Stimulated activated effector memory CD8-positive, alpha-beta T cell treated with anti-CD3 and anti-CD28 coated beads, Interleukin-12 subunit alpha, Interleukin-12 subunit beta, amount 100 ng/mL, for 72 hours (primary cell): ENCODE results near the gene SLC35F1.
A peak's percentile ranks its signal among the peaks of the same experiment; 100 is the strongest.

ENCODE experiments used
- ATAC-seq: fragments of 150-1000 bp; cut with Tn5 transposase; 2 replicates; pipeline ENCODE4 v1.10.0; 2021
- DNase-seq, 2 donors: peaks; one replicate each; pipeline ENCODE4 v3.0.0; 2021 to 2022; ENCODE audit warnings: low spot score in 2 of 2
- H3K27ac Mint-ChIP-seq: one replicate; pipeline ENCODE4 v1.8.0; 2022; ENCODE audit warnings: mild to moderate bottlenecking, mixed read lengths
- H3K36me3 Mint-ChIP-seq: one replicate; pipeline ENCODE4 v1.8.0; 2022; ENCODE audit warnings: mild to moderate bottlenecking, mixed read lengths
- H3K4me1 Mint-ChIP-seq: one replicate; pipeline ENCODE4 v1.8.0; 2022; ENCODE audit warnings: mixed read lengths
- H3K4me3 Mint-ChIP-seq: one replicate; pipeline ENCODE4 v1.8.0; 2022; ENCODE audit warnings: mild to moderate bottlenecking, mixed read lengths
- H3K9me3 Mint-ChIP-seq: one replicate; pipeline ENCODE4 v1.8.0; 2022; ENCODE audit warnings: mixed read lengths

The SLC35F1 gene

GRCh38 chr6:118207947-118208346, 300.9 kb downstream of the SLC35F1 start:
- H3K36me3 Mint-ChIP-seq: no peaks in the 10 kb centered on the region
- no peak overlapping the region for H3K27ac Mint-ChIP-seq
- H3K4me3 Mint-ChIP-seq: no peak overlapping the region
- H3K4me1 Mint-ChIP-seq: no peaks in the 10 kb centered on the region
- DNase-seq (no peak), ATAC-seq (no peak)
- no peaks in the 10 kb centered on the region for H3K9me3 Mint-ChIP-seq

- no peak overlapping the region for H3K4me3 Mint-ChIP-seq
- H3K9me3 Mint-ChIP-seq: no peaks in the 10 kb centered on the region
- no peaks in the 10 kb centered on the region for H3K36me3 Mint-ChIP-seq
- no peak overlapping the region for H3K27ac Mint-ChIP-seq
- no peaks in the 10 kb centered on the region for H3K4me1 Mint-ChIP-seq
- ATAC-seq: no peak
- no peak for DNase-seq
Measured at GRCh38 chr6:118212451-118213173, 305.5 kb downstream of the SLC35F1 start.

- no peaks in the 10 kb centered on the region for H3K4me1 Mint-ChIP-seq
- no peaks in the 10 kb centered on the region for H3K9me3 Mint-ChIP-seq
- no peaks in the 10 kb centered on the region for H3K36me3 Mint-ChIP-seq
- DNase-seq (no peak), ATAC-seq (no peak)
- no peak overlapping the region for H3K27ac Mint-ChIP-seq
- H3K4me3 Mint-ChIP-seq: no peak overlapping the region
Measured at GRCh38 chr6:118215269-118215668, 308.2 kb downstream of the SLC35F1 start.

GRCh38 chr6:118216751-118217150, 309.7 kb downstream of the SLC35F1 start:
- no peak overlapping the region for H3K27ac Mint-ChIP-seq
- no peaks in the 10 kb centered on the region for H3K36me3 Mint-ChIP-seq
- DNase-seq (no peak), ATAC-seq (no peak)
- no peaks in the 10 kb centered on the region for H3K4me1 Mint-ChIP-seq
- H3K9me3 Mint-ChIP-seq: no peaks in the 10 kb centered on the region
- H3K4me3 Mint-ChIP-seq: no peak overlapping the region

GRCh38 chr6:118218156-118218555, 311.1 kb downstream of the SLC35F1 start:
- H3K36me3 Mint-ChIP-seq: no peaks in the 10 kb centered on the region
- H3K27ac Mint-ChIP-seq: no peak overlapping the region

GRCh38 chr6:118220429-118221128, 313.5 kb downstream of the SLC35F1 start:
- Mint-ChIP-seq H3K36me3 (no peaks in the 10 kb centered on the region), H3K4me1 (no peaks in the 10 kb centered on the region), H3K27ac (no peak overlapping the region), H3K9me3 (no peaks in the 10 kb centered on the region), H3K4me3 (no peak overlapping the region)
- DNase-seq: no peak
- ATAC-seq: no peak

More at GRCh38 chr6:118218156-118218555, 311.1 kb downstream of the SLC35F1 start:
- H3K4me3 Mint-ChIP-seq: no peak overlapping the region
- no peaks in the 10 kb centered on the region for H3K9me3 Mint-ChIP-seq
- no peak for DNase-seq
- H3K4me1 Mint-ChIP-seq: no peaks in the 10 kb centered on the region
- ATAC-seq: no peak

GRCh38 chr6:118223316-118223715, 316.3 kb downstream of the SLC35F1 start:
- DNase-seq (no peak), ATAC-seq (no peak)
- Mint-ChIP-seq H3K9me3 (no peaks in the 10 kb centered on the region), H3K36me3 (no peaks in the 10 kb centered on the region), H3K4me1 (no peaks in the 10 kb centered on the region), H3K4me3 (no peak overlapping the region), H3K27ac (no peak overlapping the region)

- no peak overlapping the region for H3K4me3 Mint-ChIP-seq
- ATAC-seq (no peak), DNase-seq (no peak)
- no peaks in the 10 kb centered on the region for H3K4me1 Mint-ChIP-seq
- H3K9me3 Mint-ChIP-seq: no peaks in the 10 kb centered on the region
- H3K36me3 Mint-ChIP-seq: no peaks in the 10 kb centered on the region
- no peak overlapping the region for H3K27ac Mint-ChIP-seq
Measured at GRCh38 chr6:118228886-118229285, 321.8 kb downstream of the SLC35F1 start.

- Mint-ChIP-seq H3K4me3 (no peak overlapping the region), H3K36me3 (no peaks in the 10 kb centered on the region), H3K27ac (no peak overlapping the region), H3K4me1 (no peaks in the 10 kb centered on the region), H3K9me3 (no peaks in the 10 kb centered on the region)
- no peak for ATAC-seq
- DNase-seq: no peak
Measured at GRCh38 chr6:118240878-118241528, 333.9 kb downstream of the SLC35F1 start.

- Mint-ChIP-seq H3K4me1 (no peaks in the 10 kb centered on the region), H3K9me3 (no peaks in the 10 kb centered on the region), H3K27ac (no peak overlapping the region), H3K36me3 (no peaks in the 10 kb centered on the region), H3K4me3 (no peak overlapping the region)
- ATAC-seq (no peak), DNase-seq (no peak)
Measured at GRCh38 chr6:118246406-118246805, 339.3 kb downstream of the SLC35F1 start.

- no peak overlapping the region for H3K27ac Mint-ChIP-seq
- no peaks in the 10 kb centered on the region for H3K4me1 Mint-ChIP-seq
- H3K36me3 Mint-ChIP-seq: no peaks in the 10 kb centered on the region
- no peaks in the 10 kb centered on the region for H3K9me3 Mint-ChIP-seq
- DNase-seq (no peak), ATAC-seq (no peak)
- H3K4me3 Mint-ChIP-seq: no peak overlapping the region
Measured at GRCh38 chr6:118248171-118248570, 341.1 kb downstream of the SLC35F1 start.

GRCh38 chr6:118249680-118250079, 342.6 kb downstream of the SLC35F1 start:
- Mint-ChIP-seq H3K36me3 (no peaks in the 10 kb centered on the region), H3K4me3 (no peak overlapping the region), H3K27ac (no peak overlapping the region), H3K9me3 (no peaks in the 10 kb centered on the region), H3K4me1 (no peaks in the 10 kb centered on the region)
- no peak for ATAC-seq
- no peak for DNase-seq

- Mint-ChIP-seq H3K4me1 (no peaks in the 10 kb centered on the region), H3K36me3 (no peaks in the 10 kb centered on the region), H3K4me3 (no peak overlapping the region), H3K27ac (no peak overlapping the region), H3K9me3 (no peaks in the 10 kb centered on the region)
- no peak for DNase-seq
- ATAC-seq: peak; percentile 29
Measured at GRCh38 chr6:118252474-118252873, 345.4 kb downstream of the SLC35F1 start.

GRCh38 chr6:118253741-118254140, 346.7 kb downstream of the SLC35F1 start:
- Mint-ChIP-seq H3K4me3 (no peak overlapping the region), H3K27ac (no peak overlapping the region), H3K9me3 (no peaks in the 10 kb centered on the region), H3K4me1 (no peaks in the 10 kb centered on the region), H3K36me3 (no peaks in the 10 kb centered on the region)
- no peak for DNase-seq
- ATAC-seq: no peak

GRCh38 chr6:118260833-118261232, 353.8 kb downstream of the SLC35F1 start:
- Mint-ChIP-seq H3K9me3 (peaks cover 3% of the 10 kb centered on the region), H3K36me3 (no peaks in the 10 kb centered on the region), H3K4me1 (no peaks in the 10 kb centered on the region), H3K4me3 (no peak overlapping the region), H3K27ac (no peak overlapping the region)
- ATAC-seq: no peak
- no peak for DNase-seq
